SHP77 treated with DMSO at 0.1 percent for 48 hours (cell line): ENCODE measurements around the gene SCN5A.

ENCODE experiments used
- DNase-seq: peaks from one replicate; lab custom pipeline; 2025; lab: John Stamatoyannopoulos, UW

Gene SCN5A

GRCh38 chr3:38647217-38647970 is 2.1 kb downstream of the SCN5A start:
- DNase-seq = no peak

- no peak for DNase-seq
Measured at GRCh38 chr3:38646630-38647029, 2.9 kb downstream of the SCN5A start.

GRCh38 chr3:38646062-38646461 is 3.4 kb downstream of the SCN5A start:
- DNase-seq = no peak

- DNase-seq = no peak
Measured at GRCh38 chr3:38645601-38646000, 3.9 kb downstream of the SCN5A start.

- DNase-seq = no peak
Measured at GRCh38 chr3:38645076-38645475, 4.4 kb downstream of the SCN5A start.

GRCh38 chr3:38644662-38645053 is 4.8 kb downstream of the SCN5A start:
- DNase-seq = no peak

- no peak for DNase-seq
Measured at GRCh38 chr3:38644016-38644661, 5.3 kb downstream of the SCN5A start.

GRCh38 chr3:38643592-38643991 is 5.9 kb downstream of the SCN5A start:
- DNase-seq = no peak

- no peak for DNase-seq
Measured at GRCh38 chr3:38643090-38643489, 6.4 kb downstream of the SCN5A start.

- no peak for DNase-seq
Measured at GRCh38 chr3:38641461-38642110, 7.9 kb downstream of the SCN5A start.

GRCh38 chr3:38640661-38641452 is 8.6 kb downstream of the SCN5A start:
- no peak for DNase-seq

- no peak for DNase-seq
Measured at GRCh38 chr3:38638354-38638753, 11.1 kb downstream of the SCN5A start.

GRCh38 chr3:38637906-38638305 is 11.6 kb downstream of the SCN5A start:
- DNase-seq = no peak

GRCh38 chr3:38636881-38637280 is 12.6 kb downstream of the SCN5A start:
- DNase-seq = no peak

- DNase-seq = no peak
Measured at GRCh38 chr3:38636464-38636863, 13.0 kb downstream of the SCN5A start.

- DNase-seq = no peak
Measured at GRCh38 chr3:38634111-38634510, 15.4 kb downstream of the SCN5A start.

GRCh38 chr3:38632989-38633388 is 16.5 kb downstream of the SCN5A start:
- DNase-seq = no peak

- no peak for DNase-seq
Measured at GRCh38 chr3:38630606-38631005, 18.9 kb downstream of the SCN5A start.

GRCh38 chr3:38630070-38630469 is 19.4 kb downstream of the SCN5A start:
- DNase-seq = no peak

- DNase-seq = no peak
Measured at GRCh38 chr3:38628835-38629234, 20.7 kb downstream of the SCN5A start.

- DNase-seq = no peak
Measured at GRCh38 chr3:38627956-38628355, 21.5 kb downstream of the SCN5A start.

GRCh38 chr3:38626171-38626570 is 23.3 kb downstream of the SCN5A start:
- DNase-seq = no peak
